ENCODE measurements around the gene SEC14L1. TPM values are rescaled to one million over a fixed set of nuclear protein-coding genes. Genes with fewer than 3 reads are reported as not detected.
"Not testable (repeated sequence)": the region's sequence is repeated elsewhere in the genome, so short reads cannot be mapped to it uniquely, and the experiment has no call there.

Gene SEC14L1
- 25.5 and 26.8 TPM in 2 replicates for total RNA-seq (2014; rRNA removed; shearing (Covaris generic))

DNA sequence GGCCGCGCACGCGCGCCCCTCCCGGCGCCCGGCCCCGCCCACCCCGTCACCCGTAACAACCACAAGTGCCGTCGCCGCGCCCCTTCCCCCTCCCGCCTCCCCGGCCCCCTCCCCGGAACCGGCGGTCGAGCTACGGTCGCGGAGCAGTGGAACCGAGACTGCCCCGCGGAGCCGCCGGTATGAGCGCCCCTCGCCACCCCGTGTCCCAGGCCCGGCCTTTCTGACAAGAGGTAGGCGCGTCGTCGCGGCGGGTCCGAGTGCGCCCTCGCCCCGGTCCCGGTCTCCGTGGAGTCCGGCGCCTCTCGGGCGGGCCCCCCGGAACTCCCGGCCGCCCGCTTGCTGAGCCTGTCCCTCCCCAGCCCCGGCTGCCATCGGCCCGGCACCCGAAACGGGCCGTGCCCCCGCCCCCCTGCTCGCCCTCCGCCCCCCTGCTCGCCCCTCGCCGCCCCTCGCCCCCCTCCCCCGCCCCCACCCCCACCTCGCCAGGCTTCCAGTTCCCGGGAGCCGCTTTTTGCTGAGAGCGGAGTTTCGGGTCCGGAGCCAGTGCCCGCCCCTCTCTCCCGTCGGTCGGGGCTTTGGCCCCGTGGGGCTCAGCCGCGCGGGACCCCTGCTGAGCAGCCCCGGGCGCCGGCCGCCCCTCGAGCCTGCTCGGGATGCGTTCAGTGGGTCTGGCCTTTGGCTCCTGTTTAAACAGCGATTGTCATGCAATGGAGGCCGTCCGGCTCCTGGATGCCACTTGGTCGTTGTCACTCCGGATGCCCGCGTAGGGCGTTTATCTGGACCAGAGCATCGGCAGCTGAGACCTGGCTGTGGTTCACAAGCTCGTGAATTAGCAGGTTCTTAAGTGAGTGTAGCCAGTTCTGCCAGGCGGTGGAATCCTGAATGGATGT lies at the start of gene SEC14L1:
Gene SEC14L1, plus strand, starts transcription at position 92 of the 890 bp plus-strand sequence. CDS start 2,628 bp downstream, outside the sequence.
- peak; percentile 63 for DNase-seq (ENCODE audit: low read depth)

DNA sequence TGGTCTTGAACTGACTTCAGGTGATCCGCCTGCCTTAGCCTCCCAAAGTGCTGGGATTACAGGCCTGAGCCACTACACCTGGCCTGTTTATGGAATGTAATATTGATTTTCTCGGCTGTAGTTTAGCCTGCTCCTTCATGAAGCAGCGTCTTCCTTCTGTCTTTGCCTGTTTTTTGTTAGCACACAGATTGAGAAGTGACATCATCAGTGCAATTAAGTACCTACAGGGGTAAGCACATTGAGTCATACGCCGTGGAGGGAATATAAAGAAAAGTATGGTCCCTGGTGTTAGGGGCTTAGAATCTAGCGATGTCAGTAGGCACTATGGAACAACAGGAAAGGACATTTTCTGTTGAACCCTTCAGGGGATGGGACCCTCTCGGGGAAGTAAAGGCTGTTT lies 48.7 kb upstream of the SEC14L1 start:
- DNase-seq (ENCODE audit: low read depth), result no peak

DNA sequence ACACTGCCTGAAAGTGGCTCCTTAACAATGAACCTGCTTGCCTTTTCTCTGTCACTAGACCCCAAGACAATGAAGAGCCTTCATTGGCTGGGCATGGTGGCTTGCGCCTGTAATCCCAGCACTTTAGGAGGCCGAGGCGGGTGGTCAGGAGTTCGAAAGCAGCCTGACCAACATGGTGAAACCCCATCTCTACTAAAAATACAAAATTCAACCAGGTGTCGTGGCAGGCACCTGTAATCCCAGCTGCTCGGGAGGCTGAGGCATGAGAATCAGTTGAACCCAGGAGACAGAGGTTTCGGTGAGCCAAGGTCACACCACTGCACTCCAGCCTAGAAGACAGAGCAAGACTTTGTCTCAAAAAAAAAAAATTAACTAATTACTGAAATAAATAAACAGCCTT lies 45.3 kb upstream of the SEC14L1 start:
- no peak for DNase-seq (ENCODE audit: low read depth)

DNA sequence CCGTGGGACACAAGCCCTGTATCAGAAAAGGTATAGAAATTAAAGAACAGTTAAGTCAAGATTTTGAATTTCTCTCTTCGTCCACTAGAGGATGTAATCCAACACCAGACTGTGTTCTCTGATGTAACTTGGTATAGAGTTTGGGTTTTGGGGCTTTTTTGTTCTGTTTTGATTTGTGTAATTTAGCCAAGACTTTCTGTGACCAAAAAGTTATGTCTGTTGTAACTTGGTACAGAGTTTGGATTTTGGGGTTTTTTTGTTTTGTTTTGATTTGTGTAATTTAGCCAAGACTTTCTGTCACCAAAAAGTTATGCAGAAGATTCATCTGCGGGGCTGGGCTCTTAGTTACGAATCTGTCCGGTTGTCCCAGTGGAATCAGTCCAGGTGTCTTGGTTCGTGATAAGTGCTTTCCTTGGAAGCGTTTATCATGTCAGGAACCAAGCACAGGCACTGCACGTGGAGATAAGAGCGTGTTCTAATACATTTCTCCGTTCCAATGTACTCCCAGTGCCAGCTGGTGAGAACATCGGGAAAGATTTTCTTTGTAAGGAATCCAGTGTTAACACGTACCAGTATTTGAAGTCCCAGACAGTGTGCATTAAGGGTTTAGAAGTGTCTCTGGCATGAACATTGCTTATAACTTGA lies 44.1 kb upstream of the SEC14L1 start:
- DNase-seq (ENCODE audit: low read depth), result no peak

DNA sequence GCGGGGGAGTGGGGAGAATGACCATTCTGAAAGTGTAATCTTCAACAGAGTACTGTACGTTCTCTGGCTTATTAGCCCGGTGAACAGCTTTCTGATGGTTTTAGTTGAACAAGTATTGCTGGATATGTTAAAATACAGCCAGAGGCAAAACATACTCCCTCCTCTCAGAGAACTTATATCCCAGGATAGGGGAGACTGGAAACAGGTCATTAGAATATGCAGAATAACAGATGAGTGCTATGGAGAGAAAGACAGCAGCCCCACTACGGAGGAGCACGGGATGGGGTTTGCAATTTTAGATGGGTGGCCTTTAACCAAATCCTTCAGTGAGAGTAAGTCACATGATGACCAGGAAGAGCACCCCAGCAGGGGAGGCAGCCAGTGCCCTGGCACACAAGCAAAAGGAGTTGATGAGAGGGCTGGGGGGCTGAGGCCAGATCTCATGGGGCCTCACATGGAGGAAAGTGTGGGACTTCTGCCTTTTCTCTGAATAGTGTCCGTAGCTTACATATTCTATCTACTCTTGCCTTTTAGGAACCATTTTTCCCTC lies 43.1 kb upstream of the SEC14L1 start:
- no peak for DNase-seq (ENCODE audit: low read depth)

DNA sequence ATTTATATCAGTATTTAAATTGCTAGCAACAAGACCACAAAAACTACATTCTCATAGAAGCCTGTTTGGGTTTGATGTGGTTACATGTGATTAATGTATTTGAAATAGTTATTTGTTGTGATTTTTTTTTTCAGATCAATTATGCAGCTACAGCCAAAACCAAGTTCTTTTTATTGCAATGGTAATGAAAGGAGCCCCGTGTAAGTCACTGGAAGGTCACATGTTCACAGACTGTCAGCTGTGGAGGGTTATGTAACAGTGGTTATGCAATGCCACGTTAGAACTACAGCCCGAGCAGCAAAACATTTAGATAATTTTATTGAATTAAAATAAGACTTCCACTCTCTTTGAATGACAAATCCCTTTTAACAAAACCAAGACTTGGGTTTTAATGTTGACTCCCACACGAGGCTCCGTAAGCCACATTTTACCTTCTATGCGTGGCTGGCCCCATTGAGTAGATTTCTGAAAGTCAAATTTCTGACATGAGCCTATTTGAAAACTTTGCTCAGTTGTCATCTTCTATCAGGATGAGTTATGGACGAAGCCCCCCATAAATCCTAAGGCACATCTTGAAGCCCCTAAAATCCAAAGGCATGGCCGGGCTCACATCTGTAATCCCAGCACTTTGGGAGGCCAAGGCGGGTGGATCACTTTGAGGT lies 41.8 kb upstream of the SEC14L1 start:
- DNase-seq (ENCODE audit: low read depth), result no peak

DNA sequence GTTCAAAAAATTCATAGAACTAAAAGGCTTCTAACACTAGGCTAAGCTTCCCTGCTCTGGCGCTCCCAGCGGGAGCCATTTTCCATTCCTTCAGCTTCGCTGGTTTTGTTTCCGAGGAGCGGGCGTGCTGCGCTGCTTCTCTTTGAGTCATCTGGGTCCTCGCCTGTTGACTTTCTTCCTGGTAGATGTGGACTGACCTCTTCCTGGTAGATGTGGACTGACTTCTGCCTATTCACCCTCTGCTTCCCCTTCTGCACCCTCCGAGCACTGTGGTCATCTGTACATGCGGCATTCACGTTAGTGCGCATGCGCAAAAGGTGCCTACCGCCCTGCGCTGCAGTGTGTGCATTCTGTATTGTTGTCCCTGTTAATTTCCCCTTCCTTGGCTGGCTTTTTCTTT lies 40.8 kb upstream of the SEC14L1 start:
- DNase-seq (ENCODE audit: low read depth), result no peak

DNA sequence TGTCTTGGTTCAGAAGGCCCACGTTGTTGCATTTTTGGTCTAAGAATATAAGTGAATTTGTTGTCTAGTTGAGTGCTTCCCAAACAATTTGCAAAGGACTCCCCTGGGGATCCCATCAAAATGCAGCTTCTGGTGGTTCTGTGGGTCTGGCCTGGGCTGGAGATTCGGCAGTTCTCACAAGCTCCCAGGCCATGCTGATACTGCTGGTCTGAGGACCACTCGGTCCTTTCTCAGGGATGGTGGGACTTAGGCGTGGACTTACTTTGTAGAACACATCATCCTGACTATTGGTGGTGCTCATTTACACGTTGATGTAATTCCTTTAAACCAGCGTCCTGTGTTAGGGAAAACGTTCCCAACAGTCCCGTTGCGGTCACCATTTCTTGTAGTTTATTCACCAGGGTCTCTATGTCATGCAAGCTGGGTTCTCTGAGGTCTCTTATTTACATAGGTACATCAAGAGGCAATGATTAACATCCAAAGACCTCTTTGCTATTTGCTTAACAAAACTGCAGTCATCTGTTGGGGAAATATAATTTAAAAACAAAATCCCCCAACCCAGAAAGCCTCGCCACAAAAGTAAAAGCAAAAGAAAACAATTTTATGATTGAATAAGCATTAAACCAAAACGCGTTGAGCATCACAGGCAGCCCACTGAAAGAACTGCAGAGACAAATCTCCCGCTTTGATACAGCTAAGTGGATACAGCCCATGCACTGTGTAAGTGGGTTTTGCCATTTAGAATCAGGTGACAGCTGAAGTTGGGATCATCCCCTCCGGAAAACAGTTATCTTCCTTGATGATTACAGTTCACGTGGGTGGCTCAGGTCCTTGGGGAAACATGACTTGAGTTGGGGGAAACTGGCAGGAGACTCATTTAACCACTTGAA lies 39.0 kb upstream of the SEC14L1 start:
- no peak for DNase-seq (ENCODE audit: low read depth)

DNA sequence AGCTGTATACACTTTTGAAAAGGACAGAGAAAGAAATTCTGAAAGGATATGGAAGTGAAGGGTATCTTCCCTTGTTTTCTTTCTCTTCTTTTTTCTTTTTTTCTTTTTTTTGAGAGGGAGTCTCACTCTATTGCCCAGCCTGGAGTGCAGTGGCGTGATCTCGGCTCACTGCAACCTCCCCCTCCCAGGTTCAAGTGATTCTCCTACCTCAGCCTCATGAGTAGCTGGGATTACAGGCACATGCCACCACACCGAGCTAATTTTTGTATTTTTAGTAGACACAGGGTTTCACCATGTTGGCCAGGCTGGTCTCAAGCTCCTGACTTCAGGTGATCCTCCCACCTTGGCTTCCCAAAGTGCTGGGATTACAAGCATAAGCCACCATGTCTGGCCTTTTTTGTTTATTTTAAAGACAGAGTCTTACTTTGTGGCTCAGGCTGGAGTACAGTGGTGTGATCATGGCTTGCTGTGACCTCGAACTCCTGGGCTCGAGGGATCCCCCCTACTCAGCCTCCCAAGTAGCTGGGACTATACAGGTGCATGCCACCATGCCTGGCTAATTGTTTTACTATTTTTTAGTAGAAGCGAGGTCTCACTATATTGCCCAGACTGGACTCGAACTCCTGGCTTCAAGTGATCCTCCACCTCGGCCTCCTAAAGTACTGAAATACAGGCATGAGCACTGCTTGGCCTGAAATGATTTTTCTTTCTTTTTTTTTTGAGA lies 38.2 kb upstream of the SEC14L1 start:
- DNase-seq (ENCODE audit: low read depth), result not testable (repeated sequence)

DNA sequence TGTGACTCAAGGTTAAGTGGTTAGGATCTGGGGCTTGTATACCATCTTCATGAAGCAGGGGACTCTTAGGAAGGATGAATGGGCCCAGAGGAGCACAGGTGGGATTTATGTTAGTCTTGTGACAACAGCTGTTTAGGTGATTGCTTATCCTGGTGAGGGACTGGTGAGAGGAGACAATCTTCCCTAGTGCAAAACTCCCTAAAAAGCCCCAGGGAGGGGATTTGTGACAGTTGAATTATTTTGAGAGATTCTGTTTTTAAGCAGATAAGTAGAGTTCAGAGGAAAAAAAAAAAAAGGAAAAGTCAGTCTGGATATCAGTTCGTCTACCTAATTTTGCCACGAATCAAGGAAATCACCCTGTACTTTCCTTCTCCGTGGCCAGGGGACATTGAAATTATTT lies 35.1 kb upstream of the SEC14L1 start:
- DNase-seq (ENCODE audit: low read depth), result no peak

DNA sequence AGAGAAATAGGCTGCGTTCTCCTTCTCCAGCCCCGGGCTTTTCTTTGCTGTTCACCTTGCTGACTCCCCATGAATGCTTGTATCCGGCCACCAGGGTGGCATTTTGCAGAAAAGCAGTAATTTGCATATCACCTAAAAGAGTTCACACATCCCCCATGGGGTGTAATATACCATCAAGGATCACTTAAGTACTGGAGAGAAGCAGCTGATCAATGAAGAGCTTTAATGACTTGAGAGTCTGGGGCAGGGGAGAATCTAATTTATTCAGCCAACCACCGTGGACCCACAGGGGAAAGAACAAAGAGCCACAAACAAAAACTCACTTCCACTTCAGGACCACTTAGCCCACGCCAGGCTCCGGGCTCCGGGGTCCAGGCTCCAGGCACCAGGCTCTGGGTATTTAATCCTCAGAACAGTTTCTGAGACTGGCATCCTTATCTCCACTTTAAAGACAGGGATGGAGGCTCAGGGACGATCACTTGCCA lies 33.9 kb upstream of the SEC14L1 start:
- no peak for DNase-seq (ENCODE audit: low read depth)

DNA sequence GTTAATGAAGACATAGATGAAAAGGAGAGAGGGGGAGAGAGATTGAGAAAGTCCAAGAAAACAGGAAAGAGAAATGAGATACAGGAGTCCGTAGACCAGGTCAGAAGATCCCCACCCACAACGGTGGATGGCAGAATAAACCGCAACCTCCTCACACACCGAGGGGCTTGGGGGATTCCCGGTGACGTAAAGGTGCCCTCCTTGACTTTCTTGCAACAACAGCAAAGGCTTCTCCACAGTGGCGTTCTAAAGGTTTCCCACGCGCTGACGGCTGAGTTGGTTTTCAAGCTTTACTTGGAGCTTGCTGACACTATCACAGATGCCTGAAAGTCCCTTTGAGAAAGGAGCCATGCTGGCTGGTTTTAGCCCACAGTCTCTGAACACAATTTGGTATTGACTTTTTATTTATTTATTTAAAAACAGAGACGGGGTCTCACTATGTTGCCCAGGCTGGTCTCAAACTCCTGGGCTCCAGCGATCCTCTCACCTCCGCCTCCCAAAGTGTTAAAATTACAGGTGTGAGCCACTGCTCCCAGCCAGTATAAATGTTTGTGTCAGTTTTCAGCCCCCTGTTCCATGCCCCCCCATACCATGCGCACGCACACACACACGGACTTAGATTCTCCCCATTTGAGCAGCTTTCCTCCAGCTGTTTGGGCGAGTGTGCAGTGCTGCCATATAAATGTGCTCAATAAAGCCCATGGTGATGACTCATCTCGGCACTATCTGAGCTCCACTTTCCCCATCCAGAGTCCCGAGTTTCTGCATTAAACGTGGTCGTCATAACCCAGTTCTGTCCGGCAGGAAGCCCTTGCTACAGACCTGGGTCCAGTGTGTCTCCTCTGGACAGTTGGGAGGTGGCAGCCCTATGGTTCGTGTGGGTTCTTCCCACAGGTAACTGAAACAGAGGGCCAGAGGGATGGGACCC lies 33.0 kb upstream of the SEC14L1 start:
- DNase-seq (ENCODE audit: low read depth), result peak; percentile 52

DNA sequence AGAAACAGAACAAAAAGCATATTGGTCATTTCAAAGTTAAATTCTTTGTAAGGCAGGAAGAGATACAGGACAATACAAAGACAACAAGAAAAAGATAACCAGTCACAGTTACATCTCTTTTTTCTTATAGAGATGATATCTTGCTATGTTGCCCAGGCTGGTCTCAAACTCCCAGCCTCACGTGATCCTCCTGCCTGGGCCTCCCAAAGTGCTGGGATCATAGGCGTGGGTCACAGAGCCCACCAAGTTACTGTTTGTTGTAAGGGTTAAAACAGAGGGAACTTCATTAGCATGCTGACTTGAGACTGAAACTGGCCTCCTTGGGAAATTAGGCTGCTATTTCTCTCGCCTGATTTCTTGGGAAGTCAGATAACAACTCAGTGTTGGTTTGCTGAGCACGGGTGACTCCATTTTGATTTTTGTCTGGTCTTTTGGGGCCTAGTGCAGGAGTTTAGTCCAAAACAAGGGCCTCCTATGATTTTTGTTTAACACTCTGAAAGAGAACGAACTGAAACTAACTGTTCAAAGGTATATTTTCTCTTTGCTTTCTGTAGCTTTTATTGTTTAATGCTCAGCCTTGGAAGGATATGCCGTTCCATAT lies 31.5 kb upstream of the SEC14L1 start:
- DNase-seq (ENCODE audit: low read depth), result no peak

DNA sequence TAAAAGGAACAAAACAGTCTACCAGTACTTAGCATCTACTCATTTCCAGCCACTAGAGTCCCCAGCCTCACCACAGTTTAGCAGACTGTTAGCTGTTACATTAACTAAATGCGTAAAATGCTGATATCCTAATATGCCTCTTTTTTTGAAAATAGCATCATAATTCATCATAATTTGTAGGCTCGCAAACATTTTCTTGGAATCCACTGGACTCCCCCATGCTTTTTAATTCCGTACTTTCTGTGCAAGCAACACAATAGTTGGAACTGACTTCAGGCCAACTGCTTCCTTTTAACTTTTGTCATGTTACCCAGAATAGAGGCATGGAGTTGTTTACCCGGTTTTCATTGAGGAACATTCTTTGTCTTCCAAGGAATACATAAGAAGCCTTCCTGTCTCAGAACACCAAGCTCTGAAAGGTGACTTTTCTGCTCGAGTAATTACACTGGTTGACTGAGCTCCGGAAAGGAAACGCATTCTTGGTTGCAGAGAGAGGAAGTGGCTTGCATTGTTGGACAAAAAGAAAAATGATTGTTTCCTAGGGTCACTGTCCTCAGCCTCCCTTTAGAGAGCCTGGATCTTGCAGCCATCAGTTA lies 30.9 kb upstream of the SEC14L1 start:
- peak; percentile 44 for DNase-seq (ENCODE audit: low read depth)

DNA sequence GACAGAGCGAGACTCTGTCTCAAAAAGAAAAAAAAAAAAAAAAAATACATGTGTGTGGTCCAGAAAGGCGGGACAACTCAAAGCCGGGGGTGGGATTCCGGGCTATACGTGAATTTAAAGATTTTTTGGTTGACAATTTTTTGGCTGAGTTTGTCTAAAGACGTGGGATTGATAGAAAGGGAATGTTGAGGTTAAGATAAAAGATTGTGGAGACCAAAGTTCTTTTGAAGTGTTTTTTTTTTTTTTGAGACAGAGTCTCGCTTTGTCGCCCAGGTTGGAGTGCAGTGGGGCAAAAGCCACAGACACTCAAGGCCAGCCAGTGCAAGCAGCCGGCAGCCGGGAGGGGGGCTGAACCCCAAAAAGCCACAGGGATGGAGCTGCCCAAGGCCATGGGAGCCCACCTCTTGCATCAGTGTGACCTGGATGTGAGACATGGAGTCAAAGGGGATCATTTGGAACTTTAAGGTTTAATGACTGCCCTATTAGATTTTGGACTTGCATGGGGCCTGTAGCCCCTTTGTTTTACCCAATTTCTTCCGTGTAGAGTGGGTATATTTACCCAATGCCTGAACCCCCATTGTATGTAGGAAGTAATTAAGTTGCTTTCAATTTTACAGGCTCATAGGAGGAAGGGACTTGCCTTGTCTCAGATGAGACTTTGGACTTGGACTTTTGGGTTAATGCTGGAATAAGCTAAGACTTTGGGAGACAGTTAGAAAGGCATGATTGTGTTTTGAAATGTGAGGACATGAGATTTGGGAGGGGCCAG lies 29.4 kb upstream of the SEC14L1 start:
- DNase-seq (ENCODE audit: low read depth), result not testable (repeated sequence)

DNA sequence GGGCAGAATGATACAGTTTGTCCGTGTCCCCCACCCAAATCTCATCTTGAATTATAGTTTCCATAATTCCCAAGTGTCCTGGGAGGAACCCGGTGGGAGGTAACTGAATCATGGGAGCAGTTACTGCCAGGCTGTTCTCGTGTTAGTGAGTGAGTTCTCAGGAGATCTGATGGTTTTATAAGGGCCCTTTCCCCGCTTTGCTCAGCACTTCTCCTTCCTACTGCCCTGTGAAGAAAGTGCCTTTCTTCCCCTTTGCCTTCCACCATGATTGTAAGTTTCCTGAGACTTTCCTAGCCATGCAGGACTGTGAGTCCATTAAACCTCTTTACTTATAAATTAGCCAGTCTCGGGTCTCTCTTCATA lies 28.9 kb upstream of the SEC14L1 start:
- DNase-seq (ENCODE audit: low read depth), result no peak

DNA sequence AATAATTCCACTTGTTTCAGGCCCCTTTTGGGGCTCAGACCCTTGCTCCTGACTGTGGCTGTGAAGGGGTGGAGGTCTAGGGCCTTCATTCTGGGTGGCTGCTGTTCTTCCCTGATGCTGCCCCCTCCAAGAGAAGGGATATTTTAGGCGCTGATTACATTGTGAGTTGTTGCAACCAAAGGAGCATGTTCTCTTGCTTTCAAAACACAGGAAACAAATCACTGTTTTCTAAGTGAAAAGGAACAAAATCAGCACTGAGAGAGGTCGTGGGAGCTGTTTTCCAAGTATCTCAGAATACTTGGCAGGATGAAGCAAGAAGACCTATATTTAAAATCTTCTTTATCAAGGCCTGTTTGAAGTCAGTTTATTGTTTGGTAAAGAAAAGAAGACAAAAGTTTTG lies 25.3 kb upstream of the SEC14L1 start:
- DNase-seq (ENCODE audit: low read depth), result no peak

DNA sequence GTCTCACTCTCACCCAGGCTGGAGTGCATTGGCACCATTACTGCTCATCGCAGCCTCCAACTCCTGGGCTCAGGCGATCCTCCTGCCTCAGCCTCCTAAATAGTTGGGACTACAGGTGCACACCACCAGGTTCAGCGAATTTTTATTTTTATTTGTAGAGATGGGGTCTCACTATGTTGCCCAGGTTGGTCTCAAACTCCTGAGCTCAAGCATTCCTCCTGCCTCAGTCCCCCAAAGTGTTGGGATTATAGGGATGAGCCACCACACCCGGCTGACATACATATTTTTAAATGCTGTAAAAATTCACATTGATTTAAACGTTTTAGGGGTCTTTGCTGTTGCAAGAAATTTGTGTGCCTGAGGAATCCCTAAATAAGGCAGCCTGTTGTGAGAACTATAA lies 24.8 kb upstream of the SEC14L1 start:
- no peak for DNase-seq (ENCODE audit: low read depth)

Measured in Daoy (cell line).